A549 (cell line): ENCODE results near the gene SOX5. TPM values are rescaled to one million over a fixed set of nuclear protein-coding genes. Genes with fewer than 3 reads are reported as not detected.

Experiments used
- ATAC-seq, 2 experiments: fragments of 200-7000 bp in 1 of 2; fragments of >200 bp in 1 of 2; cut with Nextera tagmentation in 1 of 2; cut with Tn5 transposase in 1 of 2; 3 replicates each; pipeline versions ENCODE4 v1.8.0 to v1.9.1; 2018 to 2020; ENCODE audit warnings: mild to moderate bottlenecking in 1 of 2, moderate library complexity in 1 of 2
- CTCF ChIA-PET: fragments of 300-600 bp; sonication (Branson Sonifier 250); formaldehyde crosslinking; extraction: SDS; loops from one replicate; lab custom pipeline; 2021; ENCODE audit warnings: antibody characterized with exemption, inconsistent platforms; lab: Yijun Ruan, JAX
- POLR2A ChIA-PET: fragments of 350-600 bp; formaldehyde crosslinking; extraction: SDS; loops from one replicate; lab custom pipeline; 2021; ENCODE audit warnings: antibody characterized with exemption, inconsistent platforms; lab: Yijun Ruan, JAX
- DNase-seq, 2 experiments: peaks; one replicate each; pipeline versions ENCODE4 v3.0.0 to v3.0.0-alpha.2; 2011 to 2016; ENCODE audit warnings: low read depth in 1 of 2, low spot score in 1 of 2
- FAIRE-seq: peaks from 2 replicates; lab custom pipeline; 2011; peaks lifted over from hg19 to GRCh38; lab: Jason Lieb, UNC
- H3K27ac ChIP-seq, 2 experiments: fragments of >200 bp; sonication (Bioruptor Twin); formaldehyde crosslinking; 3 replicates each; pipeline ENCODE4 v1.5.1; 2016 to 2017
- H3K4me1 ChIP-seq: fragments of >200 bp; sonication (Bioruptor Twin); formaldehyde crosslinking; 3 replicates; pipeline ENCODE4 v1.6.1; 2016
- H3K4me2 ChIP-seq: fragments of >200 bp; sonication (Bioruptor Twin); formaldehyde crosslinking; 3 replicates; pipeline ENCODE4 v1.6.1; 2016
- H3K4me3 ChIP-seq: fragments of >200 bp; sonication (Bioruptor Twin); formaldehyde crosslinking; 3 replicates; pipeline ENCODE4 v1.5.1; 2016
- H3K9me3 ChIP-seq: fragments of >200 bp; sonication (Bioruptor Twin); formaldehyde crosslinking; 3 replicates; pipeline ENCODE4 v1.6.1; 2016
- BCL3 ChIP-seq: fragments of >200 bp; sonication (Bioruptor Twin); formaldehyde crosslinking; IDR thresholded peaks from 3 replicates; pipeline ENCODE4 v1.6.1; 2016
- BHLHE40 ChIP-seq: IDR thresholded peaks from 2 replicates; pipeline ENCODE4 v1.6.1; 2012; ENCODE audit warnings: low read depth, low read length, inconsistent platforms
- CHD2 ChIP-seq: fragments of 150-350 bp; IDR thresholded peaks from 2 replicates; pipeline ENCODE4 v1.6.1; 2014; ENCODE audit warnings: low read length; ENCODE audit not compliant: partially characterized antibody
- CHD4 ChIP-seq: fragments of 200-600 bp; sonication (generic); IDR thresholded peaks from 2 replicates; pipeline ENCODE4 v1.6.1; 2016; ENCODE audit warnings: antibody characterized with exemption, mild to moderate bottlenecking, borderline replicate concordance
- E2F6 ChIP-seq: IDR thresholded peaks from 2 replicates; pipeline ENCODE4 v1.6.1; 2012; ENCODE audit warnings: low read depth, borderline replicate concordance
- EHF ChIP-seq: fragments of 250-450 bp; sonication (Bioruptor Pico); IDR thresholded peaks from 2 replicates; pipeline ENCODE4 v1.5.0; 2020; ENCODE audit warnings: mild to moderate bottlenecking
- EHMT2 ChIP-seq: fragments of 200-600 bp; sonication (generic); IDR thresholded peaks from 2 replicates; pipeline ENCODE4 v1.6.1; 2016; ENCODE audit warnings: antibody characterized with exemption, low read depth, mild to moderate bottlenecking, moderate library complexity
- ESRRA ChIP-seq: fragments of 150-350 bp; IDR thresholded peaks from 2 replicates; pipeline ENCODE4 v1.6.1; 2014; ENCODE audit warnings: mild to moderate bottlenecking, low read length, borderline replicate concordance
- FOSL2 ChIP-seq, 2 experiments: fragments of 450-650 bp in 1 of 2; fragments of >200 bp in 1 of 2; sonication (Bioruptor Twin) in 1 of 2; formaldehyde crosslinking; IDR thresholded peaks; 2 replicates each; pipeline versions ENCODE4 v1.5.0 to v1.6.1; 2016 to 2020; ENCODE audit warnings: mild to moderate bottlenecking in 1 of 2, moderate library complexity in 1 of 2
- FOXS1 ChIP-seq: fragments of 250-450 bp; sonication (Bioruptor Pico); IDR thresholded peaks from 2 replicates; pipeline ENCODE4 v1.5.0; 2020; ENCODE audit warnings: mild to moderate bottlenecking, moderate library complexity
- HDAC2 ChIP-seq: fragments of 200-600 bp; sonication (generic); IDR thresholded peaks from 2 replicates; pipeline ENCODE4 v1.6.1; 2016
- HES2 ChIP-seq: fragments of >200 bp; sonication (Bioruptor Twin); formaldehyde crosslinking; IDR thresholded peaks from 2 replicates; pipeline ENCODE4 v1.6.1; 2016
- HEYL ChIP-seq: fragments of 250-450 bp; sonication (Bioruptor Pico); IDR thresholded peaks from 2 replicates; pipeline ENCODE4 v1.8.0; 2021; ENCODE audit warnings: mild to moderate bottlenecking, moderate library complexity
- HOXB5 ChIP-seq: fragments of 250-450 bp; sonication (Bioruptor Pico); IDR thresholded peaks from 2 replicates; pipeline ENCODE4 v1.5.0; 2020; ENCODE audit warnings: mild to moderate bottlenecking, moderate library complexity
- JUN ChIP-seq, 2 experiments: fragments of >200 bp; sonication (Bioruptor Twin); formaldehyde crosslinking; IDR thresholded peaks; 2 replicates in 1 of 2; 3 replicates in 1 of 2; pipeline ENCODE4 v1.6.1; 2016 to 2017
- KDM1A ChIP-seq: fragments of 200-600 bp; sonication (generic); IDR thresholded peaks from 2 replicates; pipeline ENCODE4 v1.6.1; 2016; ENCODE audit warnings: low read depth, mild to moderate bottlenecking
- MAFK ChIP-seq: fragments of 450-650 bp; IDR thresholded peaks from 2 replicates; pipeline ENCODE4 v1.6.1; 2014; ENCODE audit not compliant: partially characterized antibody
- MAX ChIP-seq: IDR thresholded peaks from 2 replicates; pipeline ENCODE4 v1.6.1; 2012
- PBX3 ChIP-seq: IDR thresholded peaks from 2 replicates; pipeline ENCODE4 v1.6.1; 2012
- POLR2A ChIP-seq: IDR thresholded peaks from 2 replicates; pipeline ENCODE4 v1.6.1; 2012; ENCODE audit warnings: mild to moderate bottlenecking, low read length
- POLR2AphosphoS2 ChIP-seq: conservative IDR thresholded peaks from 2 replicates; pipeline ENCODE4 v1.6.1; 2012; ENCODE audit warnings: low read length, improper control_type of control experiment, inconsistent platforms
- RAD21 ChIP-seq, 2 experiments: fragments of >200 bp in 1 of 2; sonication (Bioruptor Twin) in 1 of 2; formaldehyde crosslinking in 1 of 2; IDR thresholded peaks in 1 of 2; conservative IDR thresholded peaks in 1 of 2; 2 replicates in 1 of 2; 3 replicates in 1 of 2; pipeline ENCODE4 v1.6.1; 2012 to 2018; ENCODE audit warnings: inconsistent platforms in 1 of 2
- RNF2 ChIP-seq: fragments of 200-600 bp; sonication (generic); IDR thresholded peaks from 2 replicates; pipeline ENCODE4 v1.6.1; 2016; ENCODE audit warnings: low read depth, mild to moderate bottlenecking, antibody characterized with exemption, moderate library complexity, borderline replicate concordance
- SMC3 ChIP-seq: fragments of >200 bp; sonication (Bioruptor Twin); formaldehyde crosslinking; IDR thresholded peaks from 3 replicates; pipeline ENCODE4 v1.6.1; 2018; ENCODE audit warnings: inconsistent platforms
- USF2 ChIP-seq: fragments of 450-650 bp; IDR thresholded peaks from 2 replicates; pipeline ENCODE4 v1.6.1; 2014; ENCODE audit warnings: antibody characterized with exemption
- ZC3H11A ChIP-seq: fragments of 450-650 bp; IDR thresholded peaks from 2 replicates; pipeline ENCODE4 v1.6.1; 2014; ENCODE audit warnings: antibody characterized with exemption, mild to moderate bottlenecking
- ZFP36 ChIP-seq: fragments of 450-650 bp; IDR thresholded peaks from 2 replicates; pipeline ENCODE4 v1.6.1; 2014; ENCODE audit warnings: borderline replicate concordance; ENCODE audit not compliant: partially characterized antibody
- ZSCAN20 ChIP-seq: fragments of 250-450 bp; sonication (Bioruptor Pico); IDR thresholded peaks from 2 replicates; pipeline ENCODE4 v1.8.0; 2022; ENCODE audit warnings: mild to moderate bottlenecking, moderate library complexity
- WGBS: methylation state at CpG from one replicate; pipeline ENCODE4 v1.1.6; 2017; ENCODE audit errors: missing lambda C conversion rate; 5-methylcytosine and 5-hydroxymethylcytosine counted together
- polyA plus RNA-seq, 4 experiments: library from polyadenylated mRNA; depleted of rRNA in 3 of 4; stranded (reverse); fragments of >200 nt; fragmentation: RNase III in 1 of 4; extraction: RNeasy Plus Mini Kit Qiagen cat#74134 plus additional on column Dnase treatment in 1 of 4; gene quantifications; 2 replicates in 3 of 4; 3 replicates in 1 of 4; pipeline ENCODE4 v1.2.3, GENCODE V29; 2011 to 2017

The SOX5 gene
- polyA plus RNA-seq, 2 of the 4 experiments (the other 2 are of a cell fraction): not detected

GRCh38 chr12:23726646-23727045 is 222.8 kb downstream of the SOX5 start (continued):
- TF ChIP-seq EHF: no peak
- TF ChIP-seq HEYL (CRISPR knock-in tag): no peak
- TF ChIP-seq EHMT2: no peak
- TF ChIP-seq, all 56 proteins: peak for 0

- Histone ChIP-seq H3K27ac (no peak overlapping the region), H3K4me2 (no peak overlapping the region), H3K4me1 (no peaks in the 10 kb centered on the region), H3K9me3 (no peaks in the 10 kb centered on the region; the same call in 2 of the 3 replicates), H3K4me3 (no peak overlapping the region)
- TF ChIP-seq BHLHE40: no peak
- no peak for TF ChIP-seq ZSCAN20 (CRISPR knock-in tag)
- ChIA-PET CTCF (interaction anchor here (0.7 to 1.2 kb wide), 2 partner anchors 23 to 42 kb away, joined by 3 to 4 read pairs; no protein-coding TSS in a partner anchor), POLR2A (no interaction called here)
- no peak for DNase-seq
- no peak for ATAC-seq
- no peak for FAIRE-seq
- WGBS: 28% methylated on average over 7 of the region's 7 CpGs
Measured at GRCh38 chr12:23722655-23723054, 226.8 kb downstream of the SOX5 start.

GRCh38 chr12:23721268-23721667 is 228.2 kb downstream of the SOX5 start:
- H3K27ac ChIP-seq: no peak overlapping the region
- no peaks in the 10 kb centered on the region; the same call in 2 of the 3 replicates for H3K9me3 ChIP-seq
- no peak for DNase-seq
- CTCF ChIA-PET: no interaction called here
- POLR2A ChIA-PET: no interaction called here
- TF ChIP-seq USF2 (no peak), MAX (no peak), SMC3 (no peak), FOXS1 (CRISPR knock-in tag) (no peak), HES2 (no peak), KDM1A (no peak), FOSL2 (IDR thresholded peaks at IDR 0.05) (no peak), FOSL2 (CRISPR knock-in tag; IDR thresholded peaks at IDR 0.05) (no peak), ZSCAN20 (CRISPR knock-in tag) (no peak), PBX3 (no peak), HDAC2 (no peak), ZC3H11A (no peak), CHD2 (no peak), MAFK (no peak), ZFP36 (no peak), EHF (no peak)
- WGBS: 36% methylated on average over 8 of the region's 8 CpGs
- H3K4me1 ChIP-seq: no peaks in the 10 kb centered on the region
- H3K4me3 ChIP-seq: no peak overlapping the region
- no peak for FAIRE-seq
- ATAC-seq: no peak
- H3K4me2 ChIP-seq: no peak overlapping the region

- ChIA-PET CTCF (no interaction called here), POLR2A (no interaction called here)
- Histone ChIP-seq H3K4me1 (no peaks in the 10 kb centered on the region), H3K4me2 (no peak overlapping the region), H3K4me3 (no peak overlapping the region), H3K9me3 (no peaks in the 10 kb centered on the region; the same call in 2 of the 3 replicates), H3K27ac (no peak overlapping the region)
- DNase-seq: no peak
- TF ChIP-seq HES2 (no peak), ESRRA (no peak), HOXB5 (CRISPR knock-in tag) (no peak), CHD4 (no peak), BHLHE40 (no peak), MAX (no peak), BCL3 (no peak), ZC3H11A (no peak), POLR2AphosphoS2 (no peak), E2F6 (no peak), USF2 (no peak), JUN (IDR thresholded peaks at IDR 0.05) (no peak), RAD21 (conservative IDR thresholded peaks at IDR 0.05 in 1 of 2, IDR thresholded peaks at IDR 0.05 in 1 of 2) (no peak), RNF2 (no peak), POLR2A (no peak)
- TF ChIP-seq, all 56 proteins: peak for 0
- ATAC-seq: no peak
- no peak for FAIRE-seq
- WGBS: 10% methylated on average over 2 of the region's 2 CpGs
Measured at GRCh38 chr12:23719493-23719892, 230.0 kb downstream of the SOX5 start.
